ENCODE data around the gene FOXL2NB. TPM values are rescaled to one million over a fixed set of nuclear protein-coding genes. Genes with fewer than 3 reads are reported as not detected.

Gene FOXL2NB
- polyA plus RNA-seq, 1 experiment: 0.13 TPM

- ChIA-PET CTCF (interaction anchor here (1.3 to 3.9 kb wide), 3 partner anchors 10 to 384 kb away, joined by 3 to 24 read pairs (median 4); no protein-coding TSS in a partner anchor), POLR2A (no interaction called here)
- Histone ChIP-seq H3K27me3 (ENCODE audit: control insufficient read depth, insufficient read depth, low read length) (peaks cover 74% of the 10 kb centered on the region), H3K36me3 (ENCODE audit: control insufficient read depth, insufficient read depth, low read length) (no peaks in the 10 kb centered on the region), H3K4me3 (ENCODE audit: low read depth, low read length) (peak overlapping the region; percentile 33)
- no peak for DNase-seq (ENCODE audit: low read depth)
- peak; percentile 31 for TF ChIP-seq CTCF (IDR thresholded peaks at IDR 0.05; ENCODE audit: insufficient read depth, low read depth, low read length)
These were observed 1.0 kb upstream of the FOXL2NB start for GRCh38 chr3:138945709-138946662.

DNA sequence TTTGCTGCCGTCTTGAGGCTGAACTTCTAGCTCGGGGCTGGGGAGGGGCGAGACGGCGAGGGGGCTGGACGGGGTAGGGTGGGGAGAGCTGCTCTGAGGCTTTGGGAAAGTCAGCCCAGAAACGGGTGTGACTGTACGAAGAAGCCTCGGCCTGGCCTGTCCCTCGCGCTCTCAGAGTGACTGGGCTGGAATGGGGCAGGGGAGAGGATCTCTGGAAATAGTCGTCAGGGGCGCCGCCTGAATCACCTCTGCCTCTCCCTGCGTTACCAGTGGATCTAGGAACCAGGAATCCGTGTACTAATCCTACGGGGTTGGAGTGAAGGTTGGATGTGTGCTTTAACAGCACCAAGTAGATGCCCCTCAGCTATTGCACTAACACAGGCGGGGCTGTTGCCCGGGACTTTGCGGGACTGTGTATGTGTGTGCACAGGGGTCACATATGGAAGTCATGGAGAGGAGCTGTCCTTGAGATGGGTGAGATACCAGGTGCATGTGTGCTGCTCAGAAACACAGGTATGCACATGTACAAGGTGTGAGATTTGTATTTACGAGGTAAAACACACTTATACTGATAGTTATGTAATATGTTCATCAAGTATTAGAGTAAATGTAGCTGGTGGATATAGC is 591 bp downstream of the FOXL2NB start:
- Histone ChIP-seq H3K27me3 (ENCODE audit: control insufficient read depth, insufficient read depth, low read length) (peaks cover 67% of the 10 kb centered on the region), H3K36me3 (ENCODE audit: control insufficient read depth, insufficient read depth, low read length) (no peaks in the 10 kb centered on the region), H3K4me3 (ENCODE audit: low read depth, low read length) (peak overlapping the region; percentile 8)
- CTCF ChIA-PET: interaction anchor here (0.6 to 3.9 kb wide), 3 partner anchors 11 to 381 kb away, joined by 5 to 24 read pairs (median 6); no protein-coding TSS in a partner anchor
- TF ChIP-seq CTCF (IDR thresholded peaks at IDR 0.05; ENCODE audit: insufficient read depth, low read depth, low read length): no peak
- no peak for DNase-seq (ENCODE audit: low read depth)
- POLR2A ChIA-PET: no interaction called here

- ChIA-PET CTCF (interaction anchor here (3.9 kb wide), 1 partner anchor 12 kb away, joined by 24 read pairs; no protein-coding TSS in a partner anchor), POLR2A (no interaction called here)
- TF ChIP-seq CTCF (IDR thresholded peaks at IDR 0.05; ENCODE audit: insufficient read depth, low read depth, low read length): no peak
- Histone ChIP-seq H3K27me3 (ENCODE audit: control insufficient read depth, insufficient read depth, low read length) (peaks cover 60% of the 10 kb centered on the region), H3K36me3 (ENCODE audit: control insufficient read depth, insufficient read depth, low read length) (no peaks in the 10 kb centered on the region), H3K4me3 (ENCODE audit: low read depth, low read length) (no peak overlapping the region)
- no peak for DNase-seq (ENCODE audit: low read depth)
These were observed 1.5 kb downstream of the FOXL2NB start for GRCh38 chr3:138948371-138949001.

DNA sequence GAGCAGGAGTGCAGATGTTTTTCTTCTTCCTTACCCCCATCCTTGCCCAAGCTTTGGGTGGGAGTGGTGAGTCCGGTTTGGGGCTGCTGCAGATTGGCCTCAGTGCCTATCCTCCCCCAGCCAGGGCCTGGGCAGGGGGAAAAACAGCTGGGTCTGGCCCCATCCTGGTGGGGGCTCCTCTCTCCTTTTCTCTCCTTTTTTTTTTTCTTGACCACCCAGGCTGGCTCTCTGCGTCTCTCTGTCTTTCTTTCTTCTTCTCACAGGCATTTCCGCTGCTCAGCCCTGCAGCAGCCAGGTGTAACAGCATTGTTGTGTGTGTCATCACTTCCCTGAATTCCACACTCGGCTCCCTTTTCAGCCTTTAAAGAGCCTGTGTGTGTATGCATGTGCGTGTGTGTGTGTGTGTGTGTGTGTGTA is 2.0 kb downstream of the FOXL2NB start:
- CTCF ChIA-PET: interaction anchor here (3.9 kb wide), 1 partner anchor 13 kb away, joined by 24 read pairs; no protein-coding TSS in a partner anchor
- H3K27me3 ChIP-seq (ENCODE audit: control insufficient read depth, insufficient read depth, low read length): peaks cover 57% of the 10 kb centered on the region
- DNase-seq (ENCODE audit: low read depth): no peak

More for the DNA sequence above, 2.0 kb downstream of the FOXL2NB start:
- Histone ChIP-seq H3K4me3 (ENCODE audit: low read depth, low read length) (no peak overlapping the region), H3K36me3 (ENCODE audit: control insufficient read depth, insufficient read depth, low read length) (no peaks in the 10 kb centered on the region)
- POLR2A ChIA-PET: no interaction called here
- no peak for TF ChIP-seq CTCF (IDR thresholded peaks at IDR 0.05; ENCODE audit: insufficient read depth, low read depth, low read length)
